Spleen (tissue), 7 donors: ENCODE data around the gene NKX6-2.

Experiments
- POLR2A ChIP-seq, 3 donors: fragments of 450-650 bp; IDR thresholded peaks; one replicate each; pipeline ENCODE4 v1.5.1; 2017; ENCODE audit warnings: antibody characterized with exemption in 3 of 3, mild to moderate bottlenecking in 1 of 3
- POLR2AphosphoS5 ChIP-seq, 3 donors: sonication (generic); formaldehyde crosslinking; IDR thresholded peaks; one replicate each; pipeline ENCODE4 v1.5.1; 2017; ENCODE audit warnings: antibody characterized with exemption in 3 of 3
- TF ChIP-seq, protein P1 (sequence below), 11 experiments: fragments of 200-600 bp in 7 of 11; fragments of 450-650 bp in 4 of 11; sonication (generic) in 4 of 11; IDR thresholded peaks in 8 of 11; conservative IDR thresholded peaks in 3 of 11; 1 replicate in 7 of 11; 2 replicates in 4 of 11; pipeline versions ENCODE4 v1.4.0 to v1.8.0; 2016 to 2021; ENCODE audit warnings: antibody characterized with exemption in 11 of 11, inconsistent platforms in 4 of 11, mild to moderate bottlenecking in 1 of 11
- donor health status: DM: no; HTN: no; CAD: no; lungs with moderate emphysema.
- donor health status: DM: no; HTN: no; CAD: no.
- donor health status: DM: no; HTN: no; CAD: no.

DNA sequence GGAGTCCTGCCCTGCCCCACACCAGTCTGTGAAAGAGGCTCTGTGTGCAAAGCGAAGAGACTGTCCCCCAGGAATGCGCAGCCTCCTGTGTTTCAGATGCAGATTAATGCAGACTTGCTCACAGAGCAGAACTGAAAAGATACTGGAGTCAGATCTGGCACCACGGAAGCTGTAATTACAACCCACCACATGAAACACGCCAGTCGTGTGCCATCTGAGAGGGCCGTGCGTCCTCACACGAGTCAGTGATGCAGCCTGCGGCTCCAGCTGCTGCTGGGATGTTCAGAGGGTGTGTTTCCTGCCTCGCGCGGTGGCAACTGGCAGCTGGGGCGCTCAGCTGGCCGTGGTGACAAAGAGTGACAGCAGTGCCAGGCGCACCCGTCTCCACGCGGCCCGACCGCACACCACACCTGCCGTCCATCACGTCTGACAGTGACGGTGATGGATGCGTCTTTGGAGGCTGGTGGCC, 50.0 kb downstream of the NKX6-2 start:
- TF ChIP-seq, protein P1, sequence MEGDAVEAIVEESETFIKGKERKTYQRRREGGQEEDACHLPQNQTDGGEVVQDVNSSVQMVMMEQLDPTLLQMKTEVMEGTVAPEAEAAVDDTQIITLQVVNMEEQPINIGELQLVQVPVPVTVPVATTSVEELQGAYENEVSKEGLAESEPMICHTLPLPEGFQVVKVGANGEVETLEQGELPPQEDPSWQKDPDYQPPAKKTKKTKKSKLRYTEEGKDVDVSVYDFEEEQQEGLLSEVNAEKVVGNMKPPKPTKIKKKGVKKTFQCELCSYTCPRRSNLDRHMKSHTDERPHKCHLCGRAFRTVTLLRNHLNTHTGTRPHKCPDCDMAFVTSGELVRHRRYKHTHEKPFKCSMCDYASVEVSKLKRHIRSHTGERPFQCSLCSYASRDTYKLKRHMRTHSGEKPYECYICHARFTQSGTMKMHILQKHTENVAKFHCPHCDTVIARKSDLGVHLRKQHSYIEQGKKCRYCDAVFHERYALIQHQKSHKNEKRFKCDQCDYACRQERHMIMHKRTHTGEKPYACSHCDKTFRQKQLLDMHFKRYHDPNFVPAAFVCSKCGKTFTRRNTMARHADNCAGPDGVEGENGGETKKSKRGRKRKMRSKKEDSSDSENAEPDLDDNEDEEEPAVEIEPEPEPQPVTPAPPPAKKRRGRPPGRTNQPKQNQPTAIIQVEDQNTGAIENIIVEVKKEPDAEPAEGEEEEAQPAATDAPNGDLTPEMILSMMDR (IDR thresholded peaks at IDR 0.05 in 8 of 11, conservative IDR thresholded peaks at IDR 0.05 in 3 of 11), result no peak
- TF ChIP-seq POLR2A (IDR thresholded peaks at IDR 0.05) (no peak), POLR2AphosphoS5 (IDR thresholded peaks at IDR 0.05) (peak in 1 of 3 donors; percentile 23)
